ENCODE measurements around the gene GNAQ. TPM values are rescaled to one million over a fixed set of nuclear protein-coding genes. Genes with fewer than 3 reads are reported as not detected.
"Not testable (repeated sequence)": the region's sequence is repeated elsewhere in the genome, so short reads cannot be mapped to it uniquely, and the experiment has no call there.

GNAQ gene
- total RNA-seq, 1 donor from 2014 or later, result 0.20 TPM

- TF ChIP-seq CTCF (IDR thresholded peaks at IDR 0.05), result no peak
- Mint-ChIP-seq H3K4me1 (no peaks in the 10 kb centered on the region), H3K9me3 (no peaks in the 10 kb centered on the region), H3K36me3 (ENCODE audit: low read depth) (no peaks in the 10 kb centered on the region), H3K27ac (no peak overlapping the region), H3K27me3 (peaks cover 4% of the 10 kb centered on the region), H3K4me3 (no peak overlapping the region)
- ChIA-PET POLR2A (no interaction called here), CTCF (no interaction called here)
- ATAC-seq (ENCODE audit: low read depth), result no peak
- DNase-seq, result no peak
- intact Hi-C loops (cut with micrococcal nuclease), result no loop called here
These were observed 334.2 kb downstream of the GNAQ start for GRCh38 chr9:77697238-77697984.

- H3K4me1 Mint-ChIP-seq; CTCF ChIA-PET; H3K27me3 Mint-ChIP-seq; H3K27ac Mint-ChIP-seq; ATAC-seq (ENCODE audit: low read depth); H3K9me3 Mint-ChIP-seq; intact Hi-C loops (cut with micrococcal nuclease); DNase-seq; H3K36me3 Mint-ChIP-seq (ENCODE audit: low read depth); POLR2A ChIA-PET; H3K4me3 Mint-ChIP-seq: not testable (repeated sequence)
These were observed 340.9 kb downstream of the GNAQ start for GRCh38 chr9:77690723-77691122.

GRCh38 chr9:77690119-77690518 lies 341.5 kb downstream of the GNAQ start:
- H3K27me3 Mint-ChIP-seq, result not testable (repeated sequence)

GRCh38 chr9:77687737-77688136 lies 343.9 kb downstream of the GNAQ start:
- DNase-seq; H3K9me3 Mint-ChIP-seq; ATAC-seq (ENCODE audit: low read depth); H3K4me3 Mint-ChIP-seq; CTCF ChIA-PET; intact Hi-C loops (cut with micrococcal nuclease); H3K36me3 Mint-ChIP-seq (ENCODE audit: low read depth); H3K27me3 Mint-ChIP-seq; POLR2A ChIA-PET; H3K27ac Mint-ChIP-seq; H3K4me1 Mint-ChIP-seq: not testable (repeated sequence)

More at GRCh38 chr9:77690119-77690518, 341.5 kb downstream of the GNAQ start:
- H3K9me3 Mint-ChIP-seq; H3K36me3 Mint-ChIP-seq (ENCODE audit: low read depth); H3K4me1 Mint-ChIP-seq; CTCF ChIA-PET; ATAC-seq (ENCODE audit: low read depth); H3K4me3 Mint-ChIP-seq; H3K27ac Mint-ChIP-seq; intact Hi-C loops (cut with micrococcal nuclease); DNase-seq; POLR2A ChIA-PET: not testable (repeated sequence)

- TF ChIP-seq CTCF (IDR thresholded peaks at IDR 0.05), result no peak
- Mint-ChIP-seq H3K27me3 (no peaks in the 10 kb centered on the region), H3K9me3 (no peaks in the 10 kb centered on the region), H3K36me3 (ENCODE audit: low read depth) (no peaks in the 10 kb centered on the region), H3K4me3 (no peak overlapping the region), H3K4me1 (no peaks in the 10 kb centered on the region), H3K27ac (no peak overlapping the region)
- ChIA-PET POLR2A (no interaction called here), CTCF (no interaction called here)
- DNase-seq (no peak), ATAC-seq (ENCODE audit: low read depth) (no peak)
- intact Hi-C loops (cut with micrococcal nuclease), result no loop called here
These were observed 351.0 kb downstream of the GNAQ start for GRCh38 chr9:77680581-77680980.

GRCh38 chr9:77679661-77680368 lies 351.8 kb downstream of the GNAQ start:
- Mint-ChIP-seq H3K4me3 (no peak overlapping the region), H3K27me3 (no peaks in the 10 kb centered on the region), H3K27ac (no peak overlapping the region), H3K36me3 (ENCODE audit: low read depth) (no peaks in the 10 kb centered on the region), H3K4me1 (no peaks in the 10 kb centered on the region), H3K9me3 (no peaks in the 10 kb centered on the region)
- intact Hi-C loops (cut with micrococcal nuclease), result no loop called here
- ChIA-PET POLR2A (no interaction called here), CTCF (no interaction called here)
- no peak for TF ChIP-seq CTCF (IDR thresholded peaks at IDR 0.05)
- no peak for DNase-seq
- ATAC-seq (ENCODE audit: low read depth), result no peak
